Neural crest cell (in vitro differentiated cells): ENCODE data around the gene ST6GAL1. TPM values are rescaled to one million over a fixed set of nuclear protein-coding genes. Genes with fewer than 3 reads are reported as not detected.
"Not testable (repeated sequence)": the region's sequence is repeated elsewhere in the genome, so short reads cannot be mapped to it uniquely, and the experiment has no call there.

Source experiments
- DNase-seq: peaks from one replicate; pipeline ENCODE4 v3.0.0; 2021; ENCODE audit warnings: low read depth, mixed read lengths, low spot score
- H3K27ac Mint-ChIP-seq: one replicate; pipeline ENCODE4 v1.8.0; 2021; ENCODE audit warnings: mild to moderate bottlenecking, mixed read lengths; ENCODE audit not compliant: unreplicated experiment
- H3K27me3 Mint-ChIP-seq: 2 replicates; pipeline ENCODE4 v1.8.0; 2021; ENCODE audit warnings: low read depth, mild to moderate bottlenecking, mixed read lengths
- H3K36me3 Mint-ChIP-seq: 2 replicates; pipeline ENCODE4 v1.8.0; 2021; ENCODE audit warnings: low read depth, mild to moderate bottlenecking, mixed read lengths
- H3K4me1 Mint-ChIP-seq: 2 replicates; pipeline ENCODE4 v1.8.0; 2021; ENCODE audit warnings: mixed read lengths
- H3K4me3 Mint-ChIP-seq: one replicate; pipeline ENCODE4 v1.8.0; 2021; ENCODE audit warnings: mild to moderate bottlenecking, mixed read lengths
- H3K9me3 Mint-ChIP-seq: 2 replicates; pipeline ENCODE4 v1.8.0; 2021; ENCODE audit warnings: mixed read lengths
- total RNA-seq: library from RNA; stranded (reverse); gene quantifications from 2 replicates; pipeline ENCODE4 v1.2.1, GENCODE V29; 2021
- TF ChIP-seq, protein P1 (sequence below): fragments of 200-600 bp; sonication (generic); conservative IDR thresholded peaks from 2 replicates; pipeline ENCODE4 v1.5.0; 2021; ENCODE audit warnings: antibody characterized with exemption, mild to moderate bottlenecking

Gene ST6GAL1
- total RNA-seq, 1 donor from 2014 or later, result 32.6 TPM

DNA sequence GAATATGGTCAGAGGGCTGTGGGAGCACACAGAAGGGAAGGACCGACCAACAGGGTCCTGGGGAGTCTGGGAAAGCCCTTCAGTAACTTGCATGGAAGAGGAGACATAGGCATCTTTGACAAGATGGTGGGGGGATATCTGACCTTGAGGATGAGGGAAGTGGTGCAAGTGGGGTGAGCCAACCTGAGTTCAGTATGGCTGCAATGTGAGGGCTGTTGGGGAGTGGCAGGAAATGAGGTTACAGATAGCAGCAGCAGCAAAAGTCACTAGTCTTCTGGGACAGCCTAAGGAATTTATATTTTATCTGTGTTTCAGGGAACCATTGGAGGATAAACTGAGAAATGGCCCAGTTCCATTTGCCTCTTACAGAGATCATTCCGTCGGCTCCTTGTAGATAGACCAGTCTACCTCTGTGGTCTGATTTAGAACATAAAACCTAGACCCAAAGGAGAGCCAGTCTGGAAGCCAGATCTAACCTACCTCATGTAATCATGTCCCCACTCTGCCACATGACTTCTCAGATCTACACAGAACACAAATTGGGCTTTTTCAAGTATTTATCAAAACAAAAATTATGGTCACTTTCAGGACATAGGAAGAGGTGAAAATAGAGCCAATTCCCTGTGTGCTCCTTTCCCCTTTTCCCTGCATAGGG is 75.6 kb downstream of the ST6GAL1 start:
- Mint-ChIP-seq H3K4me3 (no peak overlapping the region), H3K9me3 (peaks cover 3% of the 10 kb centered on the region), H3K4me1 (peaks cover 7% of the 10 kb centered on the region), H3K27ac (peak overlapping the region; percentile 85), H3K27me3 (no peaks in the 10 kb centered on the region), H3K36me3 (peaks cover 22% of the 10 kb centered on the region)
- DNase-seq, result no peak
- TF ChIP-seq, protein P1, sequence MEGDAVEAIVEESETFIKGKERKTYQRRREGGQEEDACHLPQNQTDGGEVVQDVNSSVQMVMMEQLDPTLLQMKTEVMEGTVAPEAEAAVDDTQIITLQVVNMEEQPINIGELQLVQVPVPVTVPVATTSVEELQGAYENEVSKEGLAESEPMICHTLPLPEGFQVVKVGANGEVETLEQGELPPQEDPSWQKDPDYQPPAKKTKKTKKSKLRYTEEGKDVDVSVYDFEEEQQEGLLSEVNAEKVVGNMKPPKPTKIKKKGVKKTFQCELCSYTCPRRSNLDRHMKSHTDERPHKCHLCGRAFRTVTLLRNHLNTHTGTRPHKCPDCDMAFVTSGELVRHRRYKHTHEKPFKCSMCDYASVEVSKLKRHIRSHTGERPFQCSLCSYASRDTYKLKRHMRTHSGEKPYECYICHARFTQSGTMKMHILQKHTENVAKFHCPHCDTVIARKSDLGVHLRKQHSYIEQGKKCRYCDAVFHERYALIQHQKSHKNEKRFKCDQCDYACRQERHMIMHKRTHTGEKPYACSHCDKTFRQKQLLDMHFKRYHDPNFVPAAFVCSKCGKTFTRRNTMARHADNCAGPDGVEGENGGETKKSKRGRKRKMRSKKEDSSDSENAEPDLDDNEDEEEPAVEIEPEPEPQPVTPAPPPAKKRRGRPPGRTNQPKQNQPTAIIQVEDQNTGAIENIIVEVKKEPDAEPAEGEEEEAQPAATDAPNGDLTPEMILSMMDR, result no peak

DNA sequence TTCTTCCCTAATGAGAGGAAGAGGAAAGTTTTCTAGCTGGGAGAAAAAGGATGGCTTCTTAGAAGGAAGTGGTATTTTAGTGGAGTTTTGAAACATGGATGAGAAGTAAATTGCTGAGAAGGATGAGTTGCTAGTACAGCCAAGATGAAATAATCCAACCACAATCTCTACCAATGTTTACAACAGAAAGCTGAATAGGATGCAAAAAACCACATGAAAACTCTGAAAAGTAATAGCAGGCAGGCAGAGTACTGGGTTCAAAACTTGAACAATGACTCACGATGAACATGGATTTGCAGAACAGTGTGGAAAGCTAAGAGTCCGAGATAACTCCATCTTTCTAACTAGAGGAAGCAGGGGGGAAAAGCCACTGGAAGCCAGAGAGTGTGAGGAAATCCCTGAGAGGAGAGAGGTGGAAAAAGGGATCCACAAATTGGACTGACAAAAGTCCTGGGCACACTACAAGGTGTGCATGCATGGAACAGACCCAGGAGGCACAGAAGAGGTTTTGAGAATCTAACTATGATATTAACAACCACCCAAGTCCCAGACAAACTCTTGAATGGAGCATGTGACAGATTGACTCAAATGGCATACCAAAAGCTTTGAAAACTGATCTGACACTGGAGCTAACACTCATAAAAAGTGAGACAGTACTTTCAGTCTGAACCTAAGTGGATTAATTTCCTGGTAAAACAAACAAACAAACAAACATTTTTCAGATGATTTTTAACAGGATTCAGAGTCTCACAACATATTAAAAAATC is 76.7 kb downstream of the ST6GAL1 start:
- TF ChIP-seq, protein P1, result no peak
- Mint-ChIP-seq H3K4me1 (peaks cover 5% of the 10 kb centered on the region), H3K27me3 (no peaks in the 10 kb centered on the region), H3K36me3 (peaks cover 22% of the 10 kb centered on the region), H3K27ac (no peak overlapping the region), H3K9me3 (peaks cover 3% of the 10 kb centered on the region), H3K4me3 (no peak overlapping the region)
- DNase-seq, result no peak

DNA sequence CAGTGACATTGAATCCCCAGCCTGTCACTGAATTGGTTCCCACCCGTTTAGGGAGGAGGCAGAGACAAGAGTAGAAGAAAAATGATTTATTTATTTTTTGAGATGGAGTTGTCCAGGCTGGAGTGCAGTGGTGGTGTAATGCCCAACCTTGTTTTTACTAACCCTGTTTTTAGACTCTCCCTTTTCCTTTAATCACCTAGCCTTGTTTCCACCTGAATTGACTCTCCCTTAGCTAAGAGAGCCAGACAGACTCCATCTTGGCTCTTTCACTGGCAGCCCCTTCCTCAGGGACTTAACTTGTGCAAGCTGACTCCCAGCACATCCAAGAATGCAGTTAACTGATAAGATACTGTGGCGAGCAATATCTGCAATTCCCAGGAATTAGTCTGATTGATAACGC is 80.1 kb downstream of the ST6GAL1 start:
- not testable (repeated sequence) for DNase-seq, H3K9me3 Mint-ChIP-seq, H3K4me3 Mint-ChIP-seq, H3K27ac Mint-ChIP-seq, H3K27me3 Mint-ChIP-seq
- Mint-ChIP-seq H3K36me3 (peaks cover 13% of the 10 kb centered on the region), H3K4me1 (peaks cover 11% of the 10 kb centered on the region)

DNA sequence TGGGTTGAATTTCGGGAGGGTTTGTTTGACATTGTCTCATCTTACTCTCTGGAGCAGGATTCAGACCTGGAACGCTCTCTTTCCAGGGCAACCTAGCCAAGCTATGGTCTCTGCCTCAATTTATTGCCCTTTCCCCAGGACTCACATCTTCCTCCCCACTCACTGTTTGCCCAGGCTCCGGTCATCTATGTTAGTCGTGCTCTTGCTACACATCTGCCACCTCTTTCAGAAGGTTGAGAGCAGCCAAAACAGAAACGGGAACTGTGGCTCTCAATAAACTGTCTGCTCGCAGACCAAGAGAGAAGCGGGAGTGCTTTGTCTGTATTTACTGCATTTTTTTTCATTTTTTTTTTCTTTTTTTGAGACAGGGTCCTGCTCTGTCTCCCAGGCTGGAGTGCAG is 81.6 kb downstream of the ST6GAL1 start:
- Mint-ChIP-seq H3K36me3 (peaks cover 11% of the 10 kb centered on the region), H3K4me3 (no peak overlapping the region), H3K9me3 (no peaks in the 10 kb centered on the region), H3K27ac (no peak overlapping the region), H3K4me1 (peaks cover 11% of the 10 kb centered on the region), H3K27me3 (no peaks in the 10 kb centered on the region)
- no peak for DNase-seq
- TF ChIP-seq, protein P1, result no peak

DNA sequence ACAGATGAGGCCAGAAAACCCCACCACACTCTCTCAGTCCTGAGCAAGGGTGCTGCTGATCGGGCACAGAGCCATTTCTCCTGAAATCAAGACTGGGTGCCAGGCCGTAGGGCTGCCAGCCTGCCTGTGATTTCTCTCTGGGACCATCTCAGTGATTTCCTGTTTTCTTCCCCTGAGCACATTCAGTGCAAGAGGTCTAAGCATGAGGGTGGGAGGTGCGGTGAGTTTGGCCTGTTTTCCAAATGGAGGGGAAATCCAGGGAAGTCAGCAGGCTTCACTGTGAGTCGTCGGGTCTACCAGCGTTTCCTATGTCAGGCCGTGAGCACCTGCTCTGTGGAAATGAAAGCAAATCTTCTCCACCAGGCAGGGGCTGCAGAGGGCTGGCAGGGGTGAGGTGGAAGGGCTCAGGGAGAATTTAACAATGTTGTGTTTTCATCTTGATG is 82.3 kb downstream of the ST6GAL1 start:
- Mint-ChIP-seq H3K4me1 (peaks cover 11% of the 10 kb centered on the region), H3K27ac (no peak overlapping the region), H3K9me3 (no peaks in the 10 kb centered on the region), H3K36me3 (peaks cover 12% of the 10 kb centered on the region), H3K4me3 (no peak overlapping the region), H3K27me3 (no peaks in the 10 kb centered on the region)
- no peak for DNase-seq
- TF ChIP-seq, protein P1, result no peak

DNA sequence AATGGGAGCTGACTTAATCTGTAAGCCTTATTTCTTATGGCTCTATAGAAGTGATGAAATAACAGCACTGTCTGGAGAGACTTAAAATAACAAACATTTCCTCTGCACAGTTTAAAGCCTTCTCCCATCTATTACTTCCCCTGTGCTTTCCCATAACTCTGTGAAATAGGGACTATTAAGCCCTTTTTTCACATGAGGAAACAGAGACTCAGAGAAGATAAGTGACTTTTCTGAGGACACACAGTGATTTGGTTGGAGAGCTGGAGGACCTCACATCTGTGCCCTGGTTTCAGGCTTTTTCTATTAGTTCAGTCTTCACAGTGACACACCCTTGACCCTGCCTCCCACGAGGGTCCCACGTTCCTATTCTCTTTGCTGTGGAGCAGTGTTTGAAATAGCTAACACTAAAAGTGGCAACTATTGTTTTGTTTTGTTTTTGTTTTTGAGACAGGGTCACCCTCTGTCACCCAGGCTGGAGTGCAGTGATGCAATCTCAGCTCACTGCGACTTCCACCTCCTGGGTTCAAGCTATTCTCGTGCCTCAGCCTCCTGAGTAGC is 82.9 kb downstream of the ST6GAL1 start:
- no peak for DNase-seq

More for the DNA sequence above, 82.9 kb downstream of the ST6GAL1 start:
- no peaks in the 10 kb centered on the region for H3K27me3 Mint-ChIP-seq
- peaks cover 7% of the 10 kb centered on the region for H3K36me3 Mint-ChIP-seq
- H3K27ac Mint-ChIP-seq, result no peak overlapping the region
- no peak overlapping the region for H3K4me3 Mint-ChIP-seq
- no peaks in the 10 kb centered on the region for H3K9me3 Mint-ChIP-seq
- TF ChIP-seq, protein P1, result no peak
- peaks cover 11% of the 10 kb centered on the region for H3K4me1 Mint-ChIP-seq
